Left hindlimb (tissue), 1 donor: ENCODE data around the gene PRELP.
A peak's percentile ranks its signal among the peaks of the same experiment; 100 is the strongest.

Source experiments
- DNase-seq: peaks from one replicate; pipeline ENCODE4 v3.0.0-alpha.2; 2018

The PRELP gene

DNA sequence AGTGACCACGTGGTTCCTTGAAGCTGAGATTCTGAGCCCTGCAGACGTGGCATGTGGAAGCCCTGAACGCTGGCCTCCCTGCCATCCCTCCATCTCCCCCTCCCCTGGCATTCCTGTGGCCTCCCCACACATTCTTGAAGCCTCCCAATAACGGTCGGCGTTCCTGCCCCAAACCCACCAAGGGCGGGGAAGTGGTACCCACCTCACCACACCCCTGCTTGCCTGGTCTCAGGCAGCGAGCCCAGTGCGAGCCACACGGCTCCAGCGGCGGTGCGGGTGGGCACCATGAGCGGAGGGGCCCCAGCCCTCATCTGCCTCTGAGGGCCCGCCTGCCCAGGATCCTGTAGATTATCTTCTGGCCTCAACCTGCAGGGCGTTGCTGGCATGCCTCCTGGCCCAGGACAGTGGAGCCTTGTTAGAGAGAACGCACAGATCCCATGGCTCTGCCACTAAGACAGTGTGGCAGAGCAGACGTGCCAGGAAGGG lies 20.6 kb upstream of the PRELP start:
- DNase-seq, result peak; percentile 74

GRCh38 chr1:203455706-203456105 lies 19.9 kb upstream of the PRELP start:
- DNase-seq, result no peak

GRCh38 chr1:203456577-203456976 lies 19.0 kb upstream of the PRELP start:
- no peak for DNase-seq

GRCh38 chr1:203458078-203458477 lies 17.5 kb upstream of the PRELP start:
- no peak for DNase-seq

DNA sequence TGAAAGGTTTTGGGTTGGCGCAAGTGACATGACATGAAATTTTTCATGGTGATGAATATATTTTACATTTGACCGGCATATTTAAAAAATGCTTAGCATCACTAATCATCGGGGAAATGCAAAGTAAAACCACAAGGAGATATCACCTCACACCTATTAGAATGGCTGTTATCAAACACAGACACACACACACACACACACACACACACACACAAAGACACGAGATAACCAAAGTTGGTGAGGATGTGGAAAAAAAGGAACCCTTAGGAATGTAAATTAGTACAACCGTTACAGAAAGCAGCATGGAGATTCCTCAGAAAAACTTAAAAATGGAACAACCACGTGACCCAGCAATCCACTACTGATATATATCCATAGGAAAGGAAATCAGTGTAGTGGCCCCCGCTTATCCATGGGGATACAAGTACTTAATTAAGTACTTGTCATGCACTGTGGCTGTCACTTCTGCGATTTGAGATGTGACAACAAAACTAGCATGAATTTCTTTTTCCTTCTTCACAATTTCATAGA lies 15.9 kb upstream of the PRELP start:
- DNase-seq, result no peak

DNA sequence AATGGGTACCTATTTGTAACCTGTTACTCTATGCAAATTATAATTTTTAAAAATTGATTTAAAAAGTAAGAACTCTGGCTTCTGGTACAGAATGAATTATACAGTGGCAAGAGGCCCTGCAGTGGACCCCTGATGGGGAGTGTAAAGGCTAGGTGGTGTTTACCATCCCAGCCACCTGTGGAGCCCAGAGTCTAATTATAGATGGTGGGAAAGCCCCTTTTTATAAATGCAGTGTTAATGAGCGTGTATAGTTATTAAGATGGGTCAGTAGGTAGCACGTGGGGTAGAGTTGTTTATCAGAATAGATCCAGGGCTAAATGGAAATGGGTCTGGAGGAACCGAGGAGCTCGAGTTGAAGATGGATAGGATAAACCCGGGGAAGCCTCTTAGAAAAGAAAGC lies 13.9 kb upstream of the PRELP start:
- DNase-seq, result no peak

GRCh38 chr1:203462143-203462542 lies 13.5 kb upstream of the PRELP start:
- DNase-seq, result no peak

- peak; percentile 13 for DNase-seq
These were observed 12.7 kb upstream of the PRELP start for GRCh38 chr1:203462878-203463277.

DNA sequence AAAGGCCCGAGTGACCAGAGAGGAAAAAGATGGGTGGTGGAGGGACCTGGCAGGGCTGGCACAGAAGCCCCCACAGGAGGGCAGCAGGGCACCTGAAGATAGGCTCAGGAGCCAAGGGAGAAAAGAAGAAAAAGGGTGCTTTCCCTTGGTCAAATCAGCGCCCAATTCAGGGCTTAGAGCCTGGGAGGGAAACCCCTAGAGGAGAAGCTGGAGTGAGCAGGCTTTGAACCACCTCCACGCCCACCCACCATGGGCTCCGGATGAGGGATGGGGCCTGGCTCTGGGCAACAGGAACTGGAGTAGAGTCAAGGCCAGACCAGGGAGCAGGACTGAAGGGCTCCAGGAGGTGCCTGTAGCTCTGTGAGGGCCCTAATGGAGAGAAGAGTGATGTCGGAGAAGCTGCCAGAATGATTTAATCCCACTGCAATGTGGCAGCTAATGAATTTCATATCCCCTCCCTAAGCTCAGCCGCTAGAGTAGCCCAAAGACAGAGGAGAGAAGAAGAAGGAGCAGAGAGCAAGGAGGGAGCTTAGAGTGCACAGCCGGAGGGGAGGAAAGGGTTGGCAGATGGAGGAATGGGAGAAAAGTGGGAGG lies 12.0 kb upstream of the PRELP start:
- peak; percentile 36 for DNase-seq

- peak; percentile 49 for DNase-seq
These were observed 11.4 kb upstream of the PRELP start for GRCh38 chr1:203464226-203464625.

- peak; percentile 44 for DNase-seq
These were observed 10.9 kb upstream of the PRELP start for GRCh38 chr1:203464743-203465142.

DNA sequence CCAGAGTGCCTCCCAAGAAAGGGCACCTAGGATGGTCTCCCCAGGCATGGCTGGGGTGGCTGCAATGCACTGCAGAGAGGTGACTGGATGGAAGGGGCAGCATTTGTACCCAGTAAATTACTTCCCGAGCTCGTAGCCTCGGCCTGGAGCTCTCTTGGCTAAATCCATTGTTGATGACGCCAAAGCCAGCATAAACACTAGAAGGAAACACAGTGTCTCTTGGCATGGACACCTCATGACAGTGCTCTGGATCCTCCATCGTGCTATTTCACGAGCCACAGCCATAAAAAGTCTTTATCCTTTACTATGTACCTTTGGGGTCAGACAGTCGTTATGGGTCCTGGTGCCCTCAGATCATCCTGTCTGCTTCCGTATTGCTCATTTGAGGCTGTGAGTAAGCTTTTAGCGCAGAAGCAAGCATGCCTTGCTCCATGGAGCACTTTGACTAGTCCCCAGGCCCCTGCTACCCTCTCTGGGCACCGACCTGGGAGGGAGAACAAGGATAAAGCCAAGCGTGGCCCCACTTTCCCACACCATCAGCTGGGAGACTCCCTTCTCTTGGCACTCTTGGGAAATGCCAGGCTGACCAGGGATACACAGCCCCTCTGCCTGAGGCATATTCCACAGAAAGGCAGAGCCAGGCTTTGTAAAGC lies 10.3 kb upstream of the PRELP start:
- peak; percentile 29 for DNase-seq

DNA sequence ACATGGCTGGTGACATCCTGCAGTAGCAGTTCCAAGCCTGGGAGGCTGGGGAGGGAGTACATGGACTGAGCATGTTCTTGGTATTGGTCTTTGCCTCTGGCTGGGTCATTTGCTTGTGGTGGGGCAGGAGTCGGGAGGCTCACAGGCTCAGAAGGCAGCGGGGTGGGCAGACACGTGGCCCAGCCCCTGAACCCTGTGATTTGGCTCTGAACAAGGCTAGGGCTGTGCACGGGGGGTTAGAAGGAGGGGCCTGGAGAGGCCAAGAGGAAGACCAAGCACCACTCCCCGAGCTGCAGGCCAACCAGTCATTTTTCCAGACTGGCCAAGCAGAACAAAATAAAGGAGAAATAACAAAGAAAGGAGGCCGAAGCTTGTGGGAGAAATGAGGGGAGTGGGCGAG lies 9.7 kb upstream of the PRELP start:
- DNase-seq, result peak; percentile 83

- peak; percentile 6 for DNase-seq
These were observed 8.6 kb upstream of the PRELP start for GRCh38 chr1:203466906-203467549.

GRCh38 chr1:203467550-203467921 lies 8.1 kb upstream of the PRELP start:
- DNase-seq, result peak; percentile 39

DNA sequence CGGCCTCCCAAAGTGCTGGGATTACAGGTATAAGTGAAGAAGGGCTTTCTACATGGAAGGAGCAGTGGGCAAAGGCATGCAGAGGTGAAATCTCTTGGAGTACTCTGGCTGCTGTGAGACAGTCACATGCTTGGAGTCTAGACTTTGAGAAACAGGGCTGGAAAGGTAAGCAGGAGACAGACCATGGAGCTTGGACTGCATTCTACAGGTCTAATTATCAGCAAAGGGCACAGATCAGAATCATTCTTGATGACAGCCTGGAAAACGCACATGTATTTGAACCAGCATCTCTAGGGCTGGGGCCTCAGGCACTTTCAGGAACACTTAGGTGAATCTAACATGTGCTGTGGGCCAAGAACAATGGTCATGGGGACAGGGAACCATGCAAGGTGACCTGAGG lies 7.3 kb upstream of the PRELP start:
- DNase-seq, result peak; percentile 20

DNA sequence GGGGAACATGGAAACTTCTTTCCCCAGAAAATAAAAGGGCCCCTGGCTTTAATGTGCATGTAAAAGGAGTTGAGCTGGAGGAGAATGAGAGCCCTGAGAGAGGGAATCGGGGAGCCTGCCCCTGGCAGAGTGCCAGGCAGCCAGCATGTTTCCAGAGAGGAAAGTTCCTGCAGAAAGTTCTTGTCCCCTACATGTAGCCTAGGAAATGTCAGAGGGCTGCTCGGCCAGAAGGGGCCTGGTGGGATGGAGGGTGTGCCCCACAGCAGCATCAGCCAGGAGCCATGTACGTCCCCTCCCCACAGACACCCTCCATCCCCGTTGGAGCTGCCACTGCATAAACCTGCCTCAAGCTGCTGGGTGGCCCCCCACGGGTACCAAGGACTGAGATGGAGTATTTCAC lies 5.4 kb upstream of the PRELP start:
- DNase-seq, result no peak

DNA sequence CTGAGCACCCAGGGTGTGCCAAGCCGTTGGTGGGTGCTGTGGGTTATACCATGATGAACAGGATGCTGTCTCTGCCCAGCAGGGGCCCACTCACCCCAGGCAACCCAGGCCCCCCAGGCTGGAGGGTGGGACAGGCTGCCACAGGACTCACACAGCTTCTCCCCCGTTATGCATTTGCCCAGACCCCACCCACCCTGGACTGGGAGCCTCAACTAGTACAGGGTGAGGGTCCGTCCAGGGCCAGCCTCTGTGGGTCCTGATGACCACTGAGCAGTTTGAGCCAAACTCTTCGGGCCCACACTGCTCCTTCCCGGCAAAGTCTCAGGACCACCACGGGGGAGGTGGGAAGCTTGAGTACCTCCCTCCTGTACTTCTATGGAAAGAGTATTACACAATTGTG lies 3.8 kb upstream of the PRELP start:
- DNase-seq, result peak; percentile 15

GRCh38 chr1:203473281-203473680 lies 2.3 kb upstream of the PRELP start:
- peak; percentile 15 for DNase-seq

DNA sequence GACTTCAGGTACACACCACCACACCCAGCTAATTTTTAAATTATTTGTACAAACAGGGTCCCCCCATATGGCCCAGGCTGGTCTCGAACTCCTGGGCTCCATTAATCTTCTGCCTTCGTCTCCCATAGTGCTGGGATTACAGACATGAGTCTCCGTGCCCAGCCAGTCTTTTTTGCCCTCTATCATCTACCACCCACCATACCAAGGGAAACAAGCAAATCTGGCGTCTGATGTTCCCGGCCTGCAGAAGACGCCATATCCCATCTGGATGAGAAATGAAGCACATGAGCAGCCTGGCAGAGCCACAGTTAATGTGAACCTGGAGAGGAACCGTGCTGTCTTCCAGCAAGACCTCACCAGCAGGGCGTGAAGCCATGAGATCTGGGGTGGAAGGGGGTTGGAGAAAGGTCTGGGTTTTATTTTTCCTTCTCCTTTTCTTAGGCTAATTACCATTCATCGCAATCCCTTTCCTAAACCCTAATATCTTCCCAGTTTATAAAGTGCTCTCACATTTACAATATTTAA lies 1.8 kb upstream of the PRELP start:
- DNase-seq, result peak; percentile 32

DNA sequence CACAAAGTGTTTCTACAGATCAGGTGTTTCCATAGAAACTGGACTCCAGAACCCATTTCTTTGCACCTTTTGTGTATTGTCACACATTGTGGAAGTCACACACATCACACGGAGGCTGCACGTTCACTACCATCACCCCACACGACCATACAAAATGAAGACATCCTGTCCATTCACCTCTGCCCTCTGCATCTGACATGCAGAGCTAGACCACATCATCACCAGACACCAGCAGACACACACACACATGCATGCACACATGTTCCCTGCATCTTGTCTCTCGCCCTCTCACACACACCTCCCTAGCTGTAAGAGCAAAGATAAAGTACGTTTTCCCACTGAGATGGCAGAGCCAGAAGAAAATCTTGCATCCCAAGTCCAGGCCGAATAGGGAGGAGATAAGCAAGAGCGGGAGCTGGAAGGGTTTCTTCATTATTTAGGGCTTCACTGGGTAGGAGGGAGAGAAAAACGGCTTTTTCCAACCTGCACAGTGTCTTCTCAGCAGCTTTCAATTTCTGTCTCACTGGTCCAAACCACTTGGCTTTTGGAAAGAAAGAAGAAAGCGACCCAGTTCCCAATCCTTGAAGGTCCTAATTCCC lies 709 bp downstream of the PRELP start:
- DNase-seq, result no peak

GRCh38 chr1:203477748-203478147 lies 2.1 kb downstream of the PRELP start:
- DNase-seq, result no peak

- no peak for DNase-seq
These were observed 2.6 kb downstream of the PRELP start for GRCh38 chr1:203478231-203478630.
